Stimulated activated CD4-positive, alpha-beta T cell treated with anti-CD3 and anti-CD28 coated beads, Interleukin-12 subunit alpha, Interleukin-12 subunit beta, amount 100 ng/mL, for 24 hours (primary cell): ENCODE results near the gene FAM43B.
A peak's percentile ranks its signal among the peaks of the same experiment; 100 is the strongest.
"Not testable (repeated sequence)": the region's sequence is repeated elsewhere in the genome, so short reads cannot be mapped to it uniquely, and the experiment has no call there.

ENCODE experiments used
- DNase-seq, 2 experiments: peaks; one replicate each; pipeline ENCODE4 v3.0.0-alpha.2; 2020; ENCODE audit warnings: low read depth in 2 of 2

FAM43B gene, protein sequence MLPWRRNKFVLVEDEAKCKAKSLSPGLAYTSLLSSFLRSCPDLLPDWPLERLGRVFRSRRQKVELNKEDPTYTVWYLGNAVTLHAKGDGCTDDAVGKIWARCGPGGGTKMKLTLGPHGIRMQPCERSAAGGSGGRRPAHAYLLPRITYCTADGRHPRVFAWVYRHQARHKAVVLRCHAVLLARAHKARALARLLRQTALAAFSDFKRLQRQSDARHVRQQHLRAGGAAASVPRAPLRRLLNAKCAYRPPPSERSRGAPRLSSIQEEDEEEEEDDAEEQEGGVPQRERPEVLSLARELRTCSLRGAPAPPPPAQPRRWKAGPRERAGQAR

DNA sequence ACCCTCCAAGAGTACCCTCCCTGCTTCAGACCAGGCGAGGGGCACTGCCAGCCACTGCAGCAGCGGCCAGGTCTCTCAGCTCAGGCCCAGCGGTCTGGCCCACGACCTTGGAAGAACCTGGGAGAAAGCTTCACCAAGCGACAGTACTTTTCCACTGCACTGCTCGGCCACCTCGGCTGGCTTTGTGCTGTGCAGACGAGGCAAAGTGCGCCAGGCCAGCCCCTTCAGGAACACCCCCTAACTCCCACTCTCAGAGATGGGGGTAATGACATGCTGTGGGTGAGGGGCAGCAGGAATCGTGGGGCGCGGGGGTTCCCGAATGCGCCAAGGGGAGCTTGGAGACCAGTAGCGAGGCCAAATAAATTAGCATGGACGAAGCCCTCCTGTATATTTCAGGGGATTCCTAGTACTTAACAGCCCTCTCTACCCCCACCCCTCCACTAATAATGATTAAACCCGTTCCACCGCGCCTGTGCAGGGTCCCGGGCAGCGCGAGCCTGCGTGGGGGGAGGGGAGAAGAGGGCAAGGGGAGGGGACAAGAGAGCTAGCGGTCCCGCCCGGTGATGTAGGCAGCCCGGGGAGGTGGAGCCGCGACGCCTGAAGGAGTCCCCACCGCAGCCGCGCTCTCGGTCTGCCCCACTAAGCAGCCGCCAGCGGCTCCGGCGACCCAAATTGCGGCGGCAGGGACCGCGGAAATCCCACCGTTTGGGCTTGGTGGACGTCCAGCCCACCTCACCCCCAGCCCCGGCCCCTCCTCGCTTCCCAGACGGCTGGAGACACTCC, at the start of gene FAM43B:
TSS of gene FAM43B (plus strand) at position 629 of the 783 bp plus-strand sequence. CDS start 401 bp downstream, outside the sequence.
- no peak for DNase-seq

DNA sequence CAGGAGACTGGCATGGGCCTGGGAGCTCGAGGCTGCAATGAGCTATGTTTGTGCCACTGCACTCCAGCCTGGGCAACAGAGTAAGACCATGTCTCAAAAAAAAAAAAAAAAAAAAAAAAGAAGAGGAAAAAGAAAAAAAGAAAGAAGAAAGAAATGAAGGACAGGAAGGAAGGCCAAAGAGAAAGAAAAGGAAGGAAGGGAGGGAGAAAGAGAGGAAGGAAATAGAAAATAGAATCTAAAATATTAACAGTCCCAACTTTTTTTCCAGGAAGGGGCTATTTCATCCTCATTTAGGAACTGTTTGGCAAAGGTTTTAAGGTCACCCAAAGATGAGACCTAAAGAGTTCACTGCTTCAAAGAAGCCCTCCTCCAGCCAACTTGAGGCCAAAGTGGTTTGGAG, 46.9 kb upstream of the FAM43B start:
- DNase-seq: no peak

DNA sequence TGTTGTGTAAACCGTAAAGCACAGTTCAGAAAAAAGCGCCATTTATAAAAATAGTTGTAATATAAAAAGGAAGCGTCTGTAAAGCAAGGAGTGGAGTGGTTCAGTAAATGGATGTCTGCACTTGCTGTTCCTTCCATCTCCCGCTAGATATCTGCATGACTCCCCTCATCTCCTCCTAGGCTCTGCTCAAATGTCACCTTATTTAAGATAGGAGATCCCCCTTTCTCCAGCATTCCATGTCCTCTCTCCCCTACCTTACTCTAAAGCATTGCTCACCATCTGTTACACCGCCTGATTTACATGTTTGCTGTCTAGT, 45.2 kb upstream of the FAM43B start:
- DNase-seq: no peak

DNA sequence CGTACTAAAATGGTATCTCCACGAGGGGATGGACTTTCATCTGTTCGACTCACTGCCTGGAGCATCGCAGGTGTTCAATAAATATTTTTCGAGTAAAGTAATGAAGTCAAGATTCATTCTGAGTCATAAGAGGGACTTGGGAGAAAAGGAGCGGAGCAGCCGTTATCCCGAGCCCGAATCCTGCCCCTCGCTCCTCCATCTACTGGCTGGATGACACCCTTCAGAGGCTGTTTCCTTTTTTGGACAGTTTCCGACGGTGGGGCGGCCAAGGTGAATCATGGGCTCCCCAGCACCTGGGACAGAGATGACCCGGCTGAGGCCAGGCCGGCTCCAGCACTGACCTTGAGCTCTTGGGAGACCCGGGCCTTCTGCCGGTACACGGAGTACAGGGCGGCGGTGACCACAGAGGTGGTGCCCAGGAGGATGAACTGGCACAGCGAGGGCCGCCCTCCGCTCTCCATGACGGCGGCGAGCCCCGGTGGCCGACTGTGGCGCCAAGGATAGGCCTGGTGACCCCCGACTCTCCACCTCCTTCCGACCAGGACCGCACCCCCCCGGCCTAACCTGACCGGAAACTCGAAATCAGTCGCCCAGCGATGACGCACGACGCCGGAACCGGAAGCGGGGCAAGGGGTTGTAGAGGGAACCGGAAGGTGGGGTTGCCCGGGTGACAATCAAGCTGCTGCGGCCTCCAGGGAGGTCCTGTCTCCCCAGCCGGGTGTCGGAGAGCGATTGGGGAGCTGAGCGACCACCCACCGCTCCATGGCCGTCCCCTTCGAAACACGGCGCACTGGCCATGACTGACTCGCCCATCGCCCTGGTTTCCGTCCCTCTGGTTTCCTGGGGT, 44.6 kb upstream of the FAM43B start, which contains the start of gene MUL1:
TSS of gene MUL1 (minus strand) at position 588 of the 847 bp plus-strand sequence. CDS start at position 461, 127 bp downstream.
- peak; percentile 91 to 96 for DNase-seq

DNA sequence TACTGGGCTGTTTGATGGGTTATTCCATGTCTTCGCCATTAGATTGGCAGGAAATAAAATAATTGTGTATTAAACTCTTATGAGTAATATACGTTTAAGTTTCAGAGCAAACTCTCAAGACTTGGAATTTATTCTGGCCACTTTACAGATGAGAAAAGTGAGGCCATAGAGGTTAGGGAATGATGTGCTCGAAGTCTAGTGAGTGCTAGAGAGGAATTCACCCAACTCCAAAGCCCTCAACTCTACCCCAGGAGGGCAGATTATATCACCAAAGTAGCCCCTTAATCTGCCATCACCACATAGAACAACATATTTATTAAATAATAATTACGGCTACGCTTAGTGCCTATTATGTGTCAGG, 44.0 kb upstream of the FAM43B start:
- DNase-seq: no peak

DNA sequence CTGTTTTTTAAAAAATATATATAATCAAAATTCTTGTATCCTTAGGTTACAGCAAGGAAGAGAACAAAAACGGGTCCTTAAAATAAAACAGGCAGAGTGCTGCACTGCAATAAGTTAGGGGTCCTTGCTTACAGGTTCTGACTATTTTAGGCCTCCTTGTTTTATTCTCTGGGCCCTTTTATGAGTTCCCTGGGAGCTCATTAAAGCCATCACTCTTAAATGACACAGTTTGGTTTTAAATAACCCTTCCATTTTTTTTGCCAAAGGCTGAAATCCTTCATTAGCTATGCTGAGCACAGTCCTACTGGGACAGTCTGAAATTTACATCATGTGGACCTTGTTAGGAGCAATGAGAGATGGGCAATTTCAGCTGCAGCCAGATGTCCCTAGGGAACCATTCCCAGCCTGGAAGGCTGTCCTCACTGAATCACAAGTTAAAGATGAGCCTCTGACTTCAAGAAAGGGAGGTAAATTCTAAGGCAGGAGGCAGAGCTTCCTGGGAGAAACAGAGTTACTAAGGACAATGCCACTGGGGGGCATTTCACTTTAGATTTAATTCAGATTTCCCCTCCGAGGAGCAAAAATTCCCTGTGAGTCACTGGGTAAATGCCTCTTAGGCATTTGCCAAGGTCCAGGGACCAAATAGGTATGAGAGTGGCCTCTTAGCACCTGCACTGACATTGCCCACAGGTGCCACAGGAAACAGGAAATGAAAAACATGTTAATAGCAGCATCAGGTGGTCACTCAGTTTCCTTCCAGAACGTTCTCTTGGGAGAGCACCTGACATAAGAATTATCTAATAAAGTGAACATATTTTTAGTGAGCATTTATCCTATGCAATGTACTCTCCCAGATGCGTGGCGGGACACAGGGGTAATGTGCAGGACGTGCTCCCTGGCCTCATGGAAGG, 40.6 kb upstream of the FAM43B start:
- no peak for DNase-seq

DNA sequence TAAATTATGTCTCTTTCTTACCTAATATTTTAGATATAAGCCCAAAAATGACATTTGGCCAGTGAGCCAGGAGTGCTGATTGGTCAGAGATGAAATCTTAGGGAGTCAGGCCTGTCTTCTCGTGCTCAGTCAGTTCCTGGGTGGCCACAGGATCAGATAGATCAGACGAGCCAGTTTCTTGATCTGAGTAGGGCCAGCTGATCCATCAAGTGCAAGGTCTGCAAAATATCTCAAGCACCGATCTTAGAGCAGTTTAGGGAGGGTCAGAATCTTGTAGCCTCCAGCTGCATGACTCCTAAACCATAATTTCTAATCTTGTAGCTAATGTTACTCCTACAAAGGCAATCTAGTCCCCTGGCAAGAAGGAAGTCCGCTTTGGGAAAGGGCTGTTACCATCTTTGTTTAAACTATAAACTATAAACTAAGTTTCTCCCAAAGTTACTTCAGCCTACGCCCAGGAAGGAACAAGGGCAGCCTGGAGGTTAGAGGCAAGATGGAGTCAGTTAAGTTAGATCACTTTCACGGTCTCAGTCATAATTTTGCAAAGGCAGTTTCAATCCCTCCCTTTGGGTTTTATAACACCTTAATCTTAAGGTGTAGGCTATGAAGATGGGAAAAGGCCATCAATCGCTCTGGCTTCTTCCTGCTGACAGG, 32.6 kb upstream of the FAM43B start:
- DNase-seq: not testable (repeated sequence)

DNA sequence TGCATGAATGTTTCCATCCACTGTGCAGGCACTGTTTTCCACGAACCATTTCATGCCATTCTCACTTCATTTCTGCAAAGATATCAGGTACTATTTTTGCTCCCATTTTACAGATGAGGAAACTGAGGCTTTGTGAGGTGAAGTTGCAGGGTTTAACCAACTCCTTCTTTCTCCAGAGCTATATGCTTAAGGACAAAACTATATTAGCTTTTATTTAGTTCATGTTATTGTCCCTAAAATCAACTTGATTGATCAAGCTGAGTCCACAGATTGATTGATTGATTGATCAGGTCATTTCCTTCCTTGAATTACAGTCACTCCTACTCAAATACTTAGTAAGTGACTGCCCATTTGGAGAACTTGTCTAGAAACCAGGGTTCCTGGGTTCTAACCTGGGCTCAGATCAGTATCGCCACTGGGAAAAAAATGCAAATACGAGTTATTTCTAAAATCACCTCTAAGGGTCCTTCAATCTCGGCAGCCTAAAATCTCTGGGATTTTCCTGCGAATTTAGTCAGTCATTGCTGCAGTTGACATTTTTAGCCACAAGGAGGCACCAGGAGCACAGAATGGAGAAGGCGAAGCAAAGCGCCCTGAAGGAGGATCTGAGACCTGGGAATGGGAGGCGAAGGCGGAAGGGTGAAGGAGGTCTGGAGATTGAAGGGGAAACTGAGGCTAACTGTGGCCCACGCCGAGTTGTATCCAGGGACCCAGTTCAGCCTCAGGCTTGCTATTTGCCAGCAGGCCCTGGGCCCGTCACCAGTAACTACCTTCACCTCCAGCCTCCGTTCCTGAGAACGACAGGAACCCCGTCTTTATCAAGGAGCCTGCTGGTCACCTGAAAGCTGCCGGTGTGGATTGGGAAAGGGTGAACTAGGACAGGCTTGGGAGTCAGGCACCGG, 30.2 kb upstream of the FAM43B start:
- DNase-seq: peak; percentile 31 to 74

DNA sequence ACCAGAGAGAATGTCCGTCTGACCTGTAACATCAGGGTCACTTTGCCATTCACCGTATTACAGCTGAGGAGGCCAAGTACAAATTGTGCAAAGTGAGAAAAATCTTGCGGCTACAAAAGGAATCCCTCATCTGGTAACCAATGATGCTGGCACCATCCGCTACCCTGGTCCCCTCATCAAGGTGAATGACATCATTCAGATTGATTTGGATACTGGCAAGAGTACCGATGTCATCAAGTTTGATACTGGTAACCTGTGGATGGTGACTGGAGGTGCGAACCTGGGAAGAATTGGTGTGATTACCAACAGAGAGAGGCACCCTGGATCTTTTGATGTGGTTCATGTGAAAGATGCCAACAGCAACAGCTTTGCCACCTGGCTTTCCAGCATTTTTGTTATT, 26.1 kb upstream of the FAM43B start:
- DNase-seq: no peak

DNA sequence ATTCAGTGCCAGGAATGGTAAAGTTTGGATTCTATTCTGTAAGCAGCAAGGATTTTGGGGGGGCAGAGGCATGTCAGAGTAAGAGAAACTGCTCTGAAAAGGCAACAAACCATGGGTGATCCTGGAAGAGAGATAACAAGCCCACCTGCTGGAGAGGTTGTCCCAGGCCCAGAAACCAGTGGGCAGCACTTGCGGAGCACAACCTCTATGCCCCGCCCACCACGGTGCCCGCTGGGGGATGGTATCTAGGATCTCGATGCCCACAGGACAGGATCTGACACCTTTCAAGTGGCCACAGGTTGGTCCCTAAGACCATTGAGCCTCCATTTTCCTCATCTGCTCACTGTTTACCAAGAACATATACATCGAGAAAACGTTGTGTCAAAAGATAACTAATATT, 24.2 kb upstream of the FAM43B start:
- no peak for DNase-seq

DNA sequence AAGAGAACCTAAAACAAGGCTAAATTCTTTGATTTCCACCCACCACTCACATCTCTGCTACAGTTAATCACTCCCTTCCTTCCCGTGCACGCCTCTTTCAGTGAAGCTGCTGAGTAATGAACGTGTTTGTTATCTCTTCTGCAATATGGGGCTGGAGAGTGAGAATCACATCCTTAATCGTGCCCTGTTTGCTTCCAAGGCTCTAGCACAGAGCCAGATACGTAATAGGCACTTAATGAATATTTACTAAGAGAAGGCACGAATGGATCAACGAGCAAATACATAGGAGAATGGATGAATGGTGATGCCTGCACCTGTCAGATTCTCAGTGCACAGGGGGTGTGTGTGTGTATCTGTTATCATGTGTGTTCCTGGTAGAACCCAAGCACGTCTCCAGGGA, 22.1 kb upstream of the FAM43B start:
- no peak for DNase-seq

DNA sequence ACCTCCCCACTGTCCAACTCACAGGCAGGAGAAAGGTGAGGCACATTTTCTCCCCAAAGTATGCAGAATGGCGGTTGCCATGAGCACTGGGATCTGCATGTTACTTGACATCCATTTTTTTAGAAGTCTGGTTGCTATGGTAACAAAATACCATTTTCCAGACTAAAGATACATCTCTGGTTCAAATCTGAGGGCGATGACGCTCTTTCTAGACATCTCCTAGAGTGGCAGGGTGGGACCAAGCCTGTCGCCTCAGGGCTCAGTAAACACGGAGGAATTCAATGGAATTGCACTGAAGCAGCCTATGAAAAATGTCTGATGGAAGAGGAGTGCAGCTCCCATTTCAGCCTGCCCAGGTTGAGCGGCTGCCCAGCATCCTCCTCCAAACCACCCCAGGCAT, 21.5 kb upstream of the FAM43B start:
- no peak for DNase-seq

DNA sequence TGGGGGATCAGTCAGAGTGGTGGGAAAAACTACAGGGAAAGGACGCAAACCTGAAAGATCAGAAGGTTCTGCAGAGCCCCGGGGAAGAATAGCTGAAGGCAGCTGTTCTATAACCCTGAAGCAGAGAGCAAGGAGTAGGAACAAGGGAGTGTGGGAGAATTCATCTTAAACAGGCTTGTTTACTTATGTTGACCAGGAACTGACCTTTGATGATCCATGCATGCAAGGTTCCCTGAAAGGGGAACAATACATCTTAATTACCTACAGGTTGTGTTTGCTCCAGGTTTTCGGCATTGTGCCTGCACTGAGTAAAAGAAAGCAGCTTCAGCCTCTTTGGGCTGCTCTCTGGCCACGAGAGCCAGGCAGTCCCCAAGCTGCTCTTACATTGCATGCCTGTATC, 18.7 kb upstream of the FAM43B start:
- DNase-seq: no peak

DNA sequence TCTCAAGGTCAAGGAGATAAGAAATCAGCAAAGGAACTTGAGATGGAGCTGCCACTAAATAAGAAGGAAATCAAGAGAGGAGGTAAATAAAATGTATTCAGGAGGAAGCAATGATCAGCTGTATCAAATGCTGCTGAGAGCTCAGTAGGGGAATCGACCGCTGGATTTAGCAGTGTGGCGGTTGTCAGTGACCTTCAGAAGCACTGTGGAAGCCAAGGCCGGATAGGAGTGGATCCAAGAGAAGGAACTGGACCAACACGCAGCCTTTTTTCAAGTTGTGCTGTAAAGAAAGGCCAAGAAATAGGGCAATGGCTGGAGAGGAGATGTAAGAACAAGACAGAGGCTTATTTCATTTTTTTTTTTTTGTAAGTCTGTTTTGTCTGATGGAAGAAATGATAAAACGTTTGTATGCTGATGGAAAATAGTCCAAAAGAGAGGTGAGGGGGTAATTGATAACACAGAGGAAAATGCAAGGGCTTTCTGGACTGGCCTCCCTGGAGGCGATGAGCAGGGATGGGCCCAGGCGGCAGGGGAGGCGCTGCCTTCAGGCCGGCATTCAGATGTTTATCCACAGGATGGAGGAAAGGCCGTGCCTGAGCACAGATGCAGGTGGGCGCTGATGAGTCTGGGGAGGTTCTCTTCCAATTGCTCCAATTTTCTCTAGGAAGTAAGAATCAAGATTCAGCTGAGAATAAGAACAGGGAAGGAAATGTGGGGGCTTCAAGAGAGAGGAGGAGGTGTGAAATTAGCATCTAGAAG, 17.5 kb upstream of the FAM43B start:
- DNase-seq: no peak

DNA sequence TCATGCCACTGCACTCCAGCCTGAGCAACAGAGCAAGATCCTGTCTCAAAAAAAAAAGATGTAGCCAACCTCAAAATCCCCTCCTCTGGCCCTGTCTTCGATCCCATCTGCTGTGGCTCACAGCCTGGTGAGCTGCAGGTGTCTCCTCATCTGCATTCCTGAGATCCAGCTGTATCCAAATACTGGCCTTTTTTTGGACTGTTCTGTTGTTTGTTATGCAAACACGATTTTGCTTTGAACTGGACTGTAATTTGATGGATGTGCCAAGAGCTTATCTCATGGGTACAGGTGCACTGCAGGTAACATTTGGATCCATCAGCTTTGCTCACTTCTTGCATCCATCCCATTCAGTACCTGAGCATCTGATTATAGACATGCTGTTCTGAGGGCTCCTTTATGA, 14.1 kb upstream of the FAM43B start:
- no peak for DNase-seq

DNA sequence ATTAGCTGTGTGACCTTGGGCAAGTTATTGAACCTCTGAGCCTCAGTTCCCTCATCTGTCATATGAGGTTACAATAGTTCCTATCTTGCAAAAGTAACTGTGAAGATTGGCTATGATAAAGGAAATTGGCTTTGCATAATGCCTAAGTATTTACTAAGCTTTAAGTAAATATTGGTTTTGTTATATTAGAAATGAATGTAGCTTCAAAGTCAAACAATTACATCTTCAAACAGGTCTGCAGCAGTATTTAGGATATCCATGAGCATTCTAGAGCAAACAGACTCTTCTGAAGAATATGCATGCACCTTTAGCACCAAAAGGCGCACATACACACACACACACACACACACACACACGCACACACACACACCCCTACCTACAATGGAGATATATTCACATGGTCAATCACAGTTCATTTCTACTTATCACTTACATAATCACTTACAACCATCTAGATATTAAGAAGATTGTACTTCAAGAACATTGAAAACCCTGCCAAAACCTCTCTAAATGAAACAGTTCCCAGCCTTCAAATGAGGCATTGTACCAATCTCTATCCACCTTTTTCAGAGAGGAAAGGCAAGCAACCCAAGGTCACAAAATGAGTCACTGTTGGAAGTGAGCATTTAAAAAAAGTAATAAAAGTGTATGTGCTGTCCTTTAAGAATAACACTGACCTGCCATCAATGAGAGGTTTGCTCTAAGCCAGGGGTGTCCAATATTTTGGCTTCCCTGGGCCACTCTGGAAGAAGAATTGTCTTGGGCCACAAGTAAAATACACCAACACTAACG, 13.4 kb upstream of the FAM43B start:
- DNase-seq: no peak

DNA sequence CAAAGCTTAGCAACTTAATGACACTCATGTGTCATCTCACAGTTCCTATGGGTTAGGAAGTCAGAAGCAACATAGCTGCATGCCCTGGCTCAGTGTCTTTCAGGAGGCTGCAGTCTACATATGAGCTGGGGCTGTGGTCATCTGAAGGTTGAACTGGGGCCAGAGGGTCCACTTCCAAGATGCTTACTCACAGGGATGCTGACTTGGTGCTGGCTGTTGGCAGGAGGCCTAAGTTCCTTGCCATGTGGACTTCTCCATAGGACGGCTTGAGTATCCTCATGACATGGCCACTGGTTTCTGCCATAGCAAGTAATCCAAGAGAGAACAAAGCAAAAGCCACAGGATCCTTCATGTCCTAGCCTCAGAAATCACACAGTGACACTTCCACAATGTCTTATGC, 12.1 kb upstream of the FAM43B start:
- DNase-seq: no peak

DNA sequence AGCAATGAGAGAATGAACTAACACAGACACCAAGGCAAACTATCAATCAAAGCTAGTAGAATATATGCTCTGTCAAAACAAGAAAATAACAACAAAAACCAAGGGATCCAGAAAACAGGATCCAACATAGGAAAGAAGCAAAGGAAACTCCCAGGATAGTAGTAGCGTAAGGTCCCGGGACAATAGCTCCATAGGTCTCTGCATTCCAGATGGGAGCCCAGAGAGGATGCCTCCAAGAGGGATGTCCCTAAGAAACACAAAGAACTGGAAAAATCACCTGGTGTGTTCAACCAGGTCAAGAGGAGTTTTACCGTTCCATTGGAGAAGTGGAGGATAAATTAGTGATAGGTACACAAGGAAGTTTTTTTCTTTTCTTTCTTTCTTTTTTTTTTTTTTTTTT, 5.7 kb upstream of the FAM43B start:
- DNase-seq: no peak
